CD4-positive, alpha-beta T cell treated with Interleukin-6 at 100 ng/mL for 8 hours (primary cell): ENCODE data around the gene PPFIA4.

Experiments used
- DNase-seq: peaks from one replicate; pipeline ENCODE4 v3.0.0-alpha.2; 2020; ENCODE audit warnings: mixed read lengths, low spot score

The PPFIA4 gene

DNA sequence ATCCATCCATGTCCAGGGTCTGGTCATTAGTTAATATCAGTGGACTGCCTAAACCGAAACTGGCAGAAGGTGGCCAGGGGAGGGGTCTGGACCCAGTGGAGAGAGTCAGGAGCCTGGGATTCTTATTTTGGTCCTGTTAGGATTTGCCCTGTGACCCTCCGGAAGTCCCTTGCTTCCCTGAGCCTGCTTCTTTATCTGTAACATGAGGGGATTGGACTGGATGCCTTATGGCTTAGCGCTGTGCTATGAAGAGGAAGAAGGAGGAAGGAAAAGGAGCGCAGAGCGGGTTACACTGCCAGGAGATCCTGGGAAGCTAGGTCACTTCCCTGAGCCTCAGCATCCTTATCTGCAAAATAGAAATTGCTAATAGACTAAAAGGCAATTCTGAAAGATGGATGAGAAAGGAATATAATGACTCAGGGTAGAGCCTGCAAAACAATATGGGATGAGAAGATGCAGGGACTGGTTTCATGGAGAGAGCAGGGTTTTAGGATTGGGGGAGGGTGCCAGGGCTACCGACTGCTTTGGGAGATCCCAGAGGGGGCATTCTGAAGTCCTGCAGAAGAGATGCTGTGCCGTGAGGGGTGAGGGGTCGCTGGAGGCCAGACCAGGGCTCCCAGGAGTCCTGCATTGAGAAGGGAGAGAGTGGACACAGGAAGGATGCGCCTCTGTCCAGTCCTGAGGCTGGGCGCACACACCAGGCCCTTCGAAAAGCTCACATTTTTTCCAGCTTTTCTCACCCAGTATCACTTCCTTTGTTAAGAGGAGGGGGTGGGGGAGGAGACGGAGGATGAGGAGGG lies 100.8 kb downstream of the PPFIA4 start:
- no peak for DNase-seq

DNA sequence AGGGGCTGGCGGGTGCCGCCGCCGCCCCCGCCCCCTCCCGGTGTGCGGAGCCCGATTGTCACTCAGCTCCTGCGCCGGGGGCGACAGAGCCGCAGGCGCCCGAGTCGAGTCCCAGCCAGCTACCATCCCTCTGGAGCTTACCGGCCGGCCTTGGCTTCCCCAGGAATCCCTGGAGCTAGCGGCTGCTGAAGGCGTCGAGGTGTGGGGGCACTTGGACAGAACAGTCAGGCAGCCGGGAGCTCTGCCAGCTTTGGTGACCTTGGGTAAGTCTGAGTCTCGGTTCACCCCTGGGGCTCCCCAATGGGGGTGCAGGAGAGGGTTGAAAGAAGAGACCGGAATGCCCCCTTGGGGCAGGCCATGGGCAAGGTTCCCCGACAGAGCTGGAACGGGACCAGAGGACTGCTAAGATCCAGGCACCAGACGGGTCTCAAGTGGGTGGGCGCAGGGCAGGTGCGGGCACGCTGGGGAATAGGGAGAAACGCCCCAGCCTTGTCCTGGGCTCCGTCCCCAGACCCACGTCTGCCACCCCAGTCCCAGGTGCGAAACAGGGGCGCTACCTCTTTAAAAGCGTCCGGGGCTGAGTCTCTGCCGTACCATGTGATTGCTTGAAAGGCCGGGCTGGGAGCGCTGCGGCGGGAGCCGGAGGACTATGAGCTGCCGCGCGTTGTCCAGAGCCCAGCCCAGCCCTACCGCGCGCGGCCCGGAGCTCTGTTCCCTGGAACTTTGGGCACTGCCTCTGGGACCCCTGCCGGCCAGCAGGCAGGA lies 101.6 kb downstream of the PPFIA4 start, which contains the start of gene ADORA1:
ADORA1 (plus strand) TSS at position 61 of the 765 bp plus-strand sequence. CDS start 1,116 bp downstream, outside the sequence.
- no peak for DNase-seq

DNA sequence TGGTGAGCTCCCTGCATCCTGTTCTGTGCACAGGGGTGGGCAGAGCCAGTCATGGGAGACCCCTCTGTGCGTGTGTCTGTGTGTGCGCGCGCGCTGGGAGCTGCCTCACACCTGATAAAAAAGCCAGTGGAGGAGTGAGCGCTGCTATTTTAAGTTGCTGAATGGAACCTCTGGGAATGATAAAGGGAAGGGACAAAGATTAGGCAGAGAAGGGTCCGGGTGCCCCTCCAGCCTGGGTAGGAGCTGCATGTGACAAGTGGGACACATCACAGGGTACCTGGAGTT lies 102.1 kb downstream of the PPFIA4 start:
- DNase-seq, result no peak
